SK-N-SH (cell line): ENCODE results near the gene RAD21L1. TPM values are rescaled to one million over a fixed set of nuclear protein-coding genes. Genes with fewer than 3 reads are reported as not detected.
A peak's percentile ranks its signal among the peaks of the same experiment; 100 is the strongest.

Source experiments
- CTCF ChIA-PET: fragments of 300-600, 350-600 bp; formaldehyde crosslinking; extraction: SDS; loops from one replicate; lab custom pipeline; 2021; lab: Yijun Ruan, JAX
- POLR2A ChIA-PET: fragments of 350-600 bp; sonication (Branson Sonifier 250); formaldehyde crosslinking; extraction: SDS; loops from one replicate; lab custom pipeline; 2020; ENCODE audit warnings: antibody characterized with exemption, inconsistent platforms; lab: Yijun Ruan, JAX
- DNase-seq: peaks from one replicate; pipeline ENCODE4 v3.0.0; 2012
- H2AFZ ChIP-seq: fragments of 200-600 bp; sonication (generic); 2 replicates; pipeline ENCODE4 v1.8.1; 2016; ENCODE audit warnings: antibody characterized with exemption, mild to moderate bottlenecking, low read depth
- H3F3A ChIP-seq: fragments of 200-600 bp; sonication (generic); replicated peaks from 2 replicates; pipeline ENCODE3; 2016; ENCODE audit warnings: antibody characterized with exemption, mild to moderate bottlenecking; ENCODE audit not compliant: insufficient read depth
- H3K27ac ChIP-seq, 2 experiments: fragments of 200-500 bp in 1 of 2; fragments of 200-600 bp in 1 of 2; sonication (Bioruptor generic) in 1 of 2; sonication (generic), shearing (Covaris generic) in 1 of 2; 2 replicates each; pipeline versions ENCODE4 v1.5.1 to v1.6.1; 2014 to 2016; ENCODE audit warnings: low read depth in 2 of 2, inconsistent platforms in 1 of 2, low read length in 1 of 2, mild to moderate bottlenecking in 1 of 2, mixed read lengths in 1 of 2
- H3K27me3 ChIP-seq: fragments of 200-600 bp; sonication (generic), shearing (Covaris generic); 2 replicates; pipeline ENCODE4 v1.6.1; 2016; ENCODE audit warnings: mixed run types; ENCODE audit not compliant: insufficient read depth
- H3K36me3 ChIP-seq, 2 experiments: fragments of 200-500 bp in 1 of 2; fragments of 200-600 bp in 1 of 2; sonication (Bioruptor generic) in 1 of 2; sonication (generic) in 1 of 2; replicated peaks in 1 of 2; 2 replicates each; pipeline versions ENCODE3 to v1.5.1; 2014 to 2016; ENCODE audit warnings: low read length in 1 of 2, mild to moderate bottlenecking in 1 of 2; ENCODE audit not compliant: insufficient read depth in 2 of 2, control insufficient read depth in 1 of 2
- H3K4me1 ChIP-seq, 2 experiments: fragments of 200-500 bp in 1 of 2; fragments of 200-600 bp in 1 of 2; sonication (Bioruptor generic) in 1 of 2; sonication (generic), shearing (Covaris generic) in 1 of 2; 2 replicates each; pipeline versions ENCODE4 v1.5.1 to v1.6.1; 2014 to 2016; ENCODE audit warnings: low read depth in 1 of 2, low read length in 1 of 2, mixed run types in 1 of 2; ENCODE audit not compliant: insufficient read depth in 2 of 2, control insufficient read depth in 1 of 2
- H3K4me2 ChIP-seq: fragments of 200-600 bp; sonication (generic), shearing (Covaris generic); 2 replicates; pipeline ENCODE4 v1.6.1; 2017; ENCODE audit warnings: mixed run types
- H3K4me3 ChIP-seq, 2 experiments: fragments of 200-500 bp in 1 of 2; fragments of 200-600 bp in 1 of 2; sonication (Bioruptor generic) in 1 of 2; sonication (generic), shearing (Covaris generic) in 1 of 2; 2 replicates each; pipeline versions ENCODE4 v1.5.1 to v1.8.1; 2014 to 2016; ENCODE audit warnings: low read depth in 2 of 2, inconsistent platforms in 1 of 2, low read length in 1 of 2, mild to moderate bottlenecking in 1 of 2, mixed read lengths in 1 of 2, moderate library complexity in 1 of 2
- H3K79me2 ChIP-seq: fragments of 200-600 bp; sonication (generic); 2 replicates; pipeline ENCODE4 v1.8.1; 2017; ENCODE audit warnings: mild to moderate bottlenecking; ENCODE audit not compliant: insufficient read depth
- H3K9ac ChIP-seq: fragments of 200-600 bp; sonication (generic); 2 replicates; pipeline ENCODE4 v1.6.1; 2017; ENCODE audit warnings: mixed run types
- H3K9me2 ChIP-seq: fragments of 200-600 bp; sonication (generic); 2 replicates; pipeline ENCODE4 v1.6.1; 2017; ENCODE audit warnings: mixed run types
- H3K9me3 ChIP-seq: fragments of 200-600 bp; sonication (generic); 2 replicates; pipeline ENCODE4 v1.6.1; 2017; ENCODE audit warnings: mixed run types, mild to moderate bottlenecking, moderate library complexity
- H4K20me1 ChIP-seq: fragments of 200-600 bp; sonication (generic); 2 replicates; pipeline ENCODE4 v1.6.1; 2017; ENCODE audit warnings: mild to moderate bottlenecking, mixed run types; ENCODE audit not compliant: insufficient read depth
- CTCF ChIP-seq: fragments of 200-600 bp; sonication (generic); IDR thresholded peaks from 2 replicates; pipeline ENCODE4 v1.6.1; 2017; ENCODE audit warnings: antibody characterized with exemption, mild to moderate bottlenecking, moderate library complexity
- ELF1 ChIP-seq: IDR thresholded peaks from 2 replicates; pipeline ENCODE4 v1.4.0; 2012
- EP300 ChIP-seq, 2 experiments: IDR thresholded peaks; 2 replicates each; pipeline versions ENCODE4 v1.4.0 to v1.6.1; 2012; ENCODE audit warnings: borderline replicate concordance in 1 of 2, low read depth in 1 of 2, low read length in 1 of 2
- EZH2phosphoT487 ChIP-seq: fragments of 200-600 bp; sonication (generic); IDR thresholded peaks from 2 replicates; pipeline ENCODE4 v1.6.1; 2017; ENCODE audit warnings: low read depth, mixed run types, mild to moderate bottlenecking, antibody characterized with exemption, moderate library complexity, borderline replicate concordance
- FOXJ3 ChIP-seq: sonication (generic); formaldehyde crosslinking; IDR thresholded peaks from 2 replicates; pipeline ENCODE4 v1.5.1; 2020; ENCODE audit warnings: mild to moderate bottlenecking, missing genetic modification reagents
- FOXM1 ChIP-seq: IDR thresholded peaks from 2 replicates; pipeline ENCODE4 v1.4.0; 2012; ENCODE audit warnings: low read depth, mild to moderate bottlenecking
- GATA2 ChIP-seq: sonication (generic); formaldehyde crosslinking; IDR thresholded peaks from 2 replicates; pipeline ENCODE4 v1.5.0; 2020; ENCODE audit warnings: mild to moderate bottlenecking, missing genetic modification reagents
- IRF3 ChIP-seq: fragments of 150-350 bp; IDR thresholded peaks from 2 replicates; pipeline ENCODE4 v1.6.1; 2016; ENCODE audit warnings: mild to moderate bottlenecking, low read depth, low read length
- NFIC ChIP-seq: IDR thresholded peaks from 2 replicates; pipeline ENCODE4 v1.4.0; 2012; ENCODE audit warnings: borderline replicate concordance
- NRF1 ChIP-seq: IDR thresholded peaks from 2 replicates; pipeline ENCODE4 v1.6.1; 2012; ENCODE audit warnings: low read depth, mild to moderate bottlenecking, low read length
- POLR2AphosphoS5 ChIP-seq: IDR thresholded peaks from 2 replicates; pipeline ENCODE4 v1.6.1; 2012; ENCODE audit warnings: low read depth, low read length
- REST ChIP-seq: IDR thresholded peaks from 2 replicates; pipeline ENCODE4 v1.6.1; 2012; ENCODE audit warnings: mild to moderate bottlenecking, low read depth, low read length, moderate library complexity
- RFX5 ChIP-seq: IDR thresholded peaks from 2 replicates; pipeline ENCODE4 v1.6.1; 2012; ENCODE audit warnings: mild to moderate bottlenecking, improper control_type of control experiment, low read length
- RXRA ChIP-seq: IDR thresholded peaks from 2 replicates; pipeline ENCODE4 v1.4.0; 2012; ENCODE audit warnings: low read depth, mild to moderate bottlenecking, borderline replicate concordance
- SIN3A ChIP-seq: IDR thresholded peaks from 2 replicates; pipeline ENCODE4 v1.6.1; 2012; ENCODE audit warnings: low read depth, mild to moderate bottlenecking, low read length, moderate library complexity, borderline replicate concordance
- SMC3 ChIP-seq: IDR thresholded peaks from 2 replicates; pipeline ENCODE4 v1.6.1; 2012; ENCODE audit warnings: low read depth, low read length, improper control_type of control experiment
- TAF1 ChIP-seq: IDR thresholded peaks from 2 replicates; pipeline ENCODE4 v1.6.1; 2012; ENCODE audit warnings: low read depth, mild to moderate bottlenecking, low read length, moderate library complexity, borderline replicate concordance
- TEAD4 ChIP-seq: IDR thresholded peaks from 2 replicates; pipeline ENCODE4 v1.4.0; 2012; ENCODE audit warnings: mild to moderate bottlenecking, borderline replicate concordance; ENCODE audit not compliant: insufficient read depth
- USF2 ChIP-seq: fragments of 150-350 bp; IDR thresholded peaks from 2 replicates; pipeline ENCODE4 v1.6.1; 2017; ENCODE audit warnings: antibody characterized with exemption, low read length, low read depth, borderline replicate concordance
- YY1 ChIP-seq: IDR thresholded peaks from 2 replicates; pipeline ENCODE4 v1.4.0; 2012; ENCODE audit warnings: low read depth, mild to moderate bottlenecking
- WGBS: methylation state at CpG from one replicate; pipeline ENCODE4 v1.1.6; 2017; ENCODE audit warnings: low lambda C conversion rate; 5-methylcytosine and 5-hydroxymethylcytosine counted together
- polyA plus RNA-seq, 3 experiments: library from polyadenylated mRNA; depleted of rRNA; stranded (reverse); fragments of >200 nt; gene quantifications; 2 replicates each; pipeline ENCODE4 v1.2.3, GENCODE V29; 2012

The RAD21L1 gene
- polyA plus RNA-seq, 1 of the 3 experiments (the other 2 are of a cell fraction): 0.03 TPM

GRCh38 chr20:1242099-1242498 lies 16.3 kb downstream of the RAD21L1 start:
- no peak for DNase-seq
- peak overlapping the region in 1 of 2 experiments; percentile 58; a peak in 2 of 4 replicates for H3K27ac ChIP-seq

GRCh38 chr20:1242530-1242929 lies 16.7 kb downstream of the RAD21L1 start:
- H3K9me2 ChIP-seq: no peaks in the 10 kb centered on the region
- CTCF ChIA-PET: no interaction called here
- no peaks in the 10 kb centered on the region for H3K27me3 ChIP-seq
- POLR2A ChIA-PET: no interaction called here
- H3K4me2 ChIP-seq: no peak overlapping the region
- H3K4me3 ChIP-seq: no peak overlapping the region
- H3K36me3 ChIP-seq: no peaks in the 10 kb centered on the region
- no peak overlapping the region for H3K9ac ChIP-seq
- peaks cover 7% of the 10 kb centered on the region for H3F3A ChIP-seq
- H3K79me2 ChIP-seq: no peaks in the 10 kb centered on the region
- no peak overlapping the region for H2AFZ ChIP-seq
- DNase-seq: no peak
- H3K27ac ChIP-seq: peak overlapping the region in 1 of 2 experiments; percentile 58; a peak in 2 of 4 replicates
- no peaks in the 10 kb centered on the region for H3K9me3 ChIP-seq
- no peaks in the 10 kb centered on the region for H4K20me1 ChIP-seq
- peaks cover 0 to 4% of the 10 kb centered on the region in 2 experiments; a peak in 2 of 4 replicates for H3K4me1 ChIP-seq
- 24% methylated on average over 2 of the region's 2 CpGs for WGBS
- TF ChIP-seq REST (no peak), POLR2AphosphoS5 (no peak), FOXJ3 (CRISPR knock-in tag) (no peak), EZH2phosphoT487 (no peak), SIN3A (no peak), EP300 (IDR thresholded peaks at IDR 0.05; ENCODE audit: borderline replicate concordance in 1 of 2, low read depth in 1 of 2, low read length in 1 of 2) (0 out of 4 replicates have a peak, but pooled peaks of 1 of the 2 experiments have one; percentile 13), FOXM1 (no peak), YY1 (no peak), GATA2 (no peak), NRF1 (no peak), IRF3 (no peak), RXRA (0 out of 2 replicates have a peak, but pooled peaks have one; percentile 17), NFIC (no peak), ELF1 (no peak), RFX5 (no peak), CTCF (no peak), SMC3 (no peak), TEAD4 (no peak)

More at GRCh38 chr20:1242099-1242498, 16.3 kb downstream of the RAD21L1 start:
- H3K9me3 ChIP-seq: no peaks in the 10 kb centered on the region
- no peaks in the 10 kb centered on the region for H3K27me3 ChIP-seq
- peaks cover 7% of the 10 kb centered on the region for H3F3A ChIP-seq
- no peak overlapping the region for H2AFZ ChIP-seq
- ChIA-PET CTCF (no interaction called here), POLR2A (no interaction called here)
- H4K20me1 ChIP-seq: no peaks in the 10 kb centered on the region
- H3K9ac ChIP-seq: no peak overlapping the region
- H3K36me3 ChIP-seq: no peaks in the 10 kb centered on the region
- 62% methylated on average over 3 of the region's 3 CpGs for WGBS
- H3K4me1 ChIP-seq: peaks cover 0 to 4% of the 10 kb centered on the region in 2 experiments; a peak in 2 of 4 replicates
- H3K79me2 ChIP-seq: no peaks in the 10 kb centered on the region
- no peak overlapping the region for H3K4me3 ChIP-seq
- no peak for TF ChIP-seq TAF1
- TF ChIP-seq USF2: no peak
- H3K4me2 ChIP-seq: no peak overlapping the region
- H3K9me2 ChIP-seq: no peaks in the 10 kb centered on the region
